ENCODE measurements around the gene MAN1C1.

GRCh38 chr1:25641329-25641725 is 24.7 kb downstream of the MAN1C1 start:
- TF ChIP-seq SP1 (CRISPR knock-in tag; conservative IDR thresholded peaks at IDR 0.05) (no peak), HMGXB4 (CRISPR knock-in tag; IDR thresholded peaks at IDR 0.05) (no peak), GABPB1 (CRISPR knock-in tag; IDR thresholded peaks at IDR 0.05) (no peak), CTCF (IDR thresholded peaks at IDR 0.05) (no peak), KAT7 (CRISPR knock-in tag; IDR thresholded peaks at IDR 0.05; ENCODE audit: borderline replicate concordance) (no peak), MYBL2 (CRISPR knock-in tag; IDR thresholded peaks at IDR 0.05) (no peak), ATF2 (CRISPR knock-in tag; IDR thresholded peaks at IDR 0.05; ENCODE audit: borderline replicate concordance, low read depth) (no peak), FOXK1 (CRISPR knock-in tag; IDR thresholded peaks at IDR 0.05) (no peak), ELF4 (CRISPR knock-in tag; IDR thresholded peaks at IDR 0.05; ENCODE audit: low read depth) (no peak), ERG (CRISPR knock-in tag; IDR thresholded peaks at IDR 0.05) (no peak), USF2 (CRISPR knock-in tag; IDR thresholded peaks at IDR 0.05) (no peak), E2F4 (CRISPR knock-in tag; IDR thresholded peaks at IDR 0.05; ENCODE audit: borderline replicate concordance, low read depth) (no peak), FOXJ3 (CRISPR knock-in tag; IDR thresholded peaks at IDR 0.05; ENCODE audit: borderline replicate concordance) (no peak)

All from WTC11 (cell line).